GM19240 (cell line): Measurements from ENCODE around the gene SSH2.
"Not testable (repeated sequence)": the region's sequence is repeated elsewhere in the genome, so short reads cannot be mapped to it uniquely, and the experiment has no call there.

Experiments used
- DNase-seq: peaks from one replicate; pipeline ENCODE4 v3.0.0; 2011; ENCODE audit warnings: low spot score; ENCODE audit not compliant: insufficient read length

Gene SSH2

GRCh38 chr17:29881256-29881655 lies 48.8 kb downstream of the SSH2 start:
- DNase-seq, result no peak

GRCh38 chr17:29880031-29880430 lies 50.0 kb downstream of the SSH2 start:
- no peak for DNase-seq

GRCh38 chr17:29874931-29875596 lies 55.0 kb downstream of the SSH2 start:
- no peak for DNase-seq

- DNase-seq, result not testable (repeated sequence)
Observed at GRCh38 chr17:29874358-29874757, 55.7 kb downstream of the SSH2 start.

DNA sequence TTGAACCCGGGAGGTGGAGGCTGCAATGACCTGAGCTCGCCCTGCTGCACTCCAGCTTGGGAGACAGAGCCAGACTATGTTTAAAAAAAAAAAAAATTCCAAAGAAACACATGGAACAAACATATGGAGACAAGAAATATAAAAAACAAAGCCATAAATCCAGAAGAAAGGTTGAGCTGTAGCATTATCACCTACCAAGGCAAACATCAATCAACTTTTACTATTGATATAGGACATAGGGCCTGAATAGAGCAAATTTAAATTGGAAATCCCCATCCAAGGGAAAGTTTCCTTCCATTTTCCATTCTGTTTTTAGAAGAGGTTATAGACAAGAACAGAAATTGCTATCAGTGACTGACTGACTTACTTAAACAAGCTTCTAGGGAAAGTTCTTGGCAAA lies 56.6 kb downstream of the SSH2 start:
- DNase-seq, result no peak

DNA sequence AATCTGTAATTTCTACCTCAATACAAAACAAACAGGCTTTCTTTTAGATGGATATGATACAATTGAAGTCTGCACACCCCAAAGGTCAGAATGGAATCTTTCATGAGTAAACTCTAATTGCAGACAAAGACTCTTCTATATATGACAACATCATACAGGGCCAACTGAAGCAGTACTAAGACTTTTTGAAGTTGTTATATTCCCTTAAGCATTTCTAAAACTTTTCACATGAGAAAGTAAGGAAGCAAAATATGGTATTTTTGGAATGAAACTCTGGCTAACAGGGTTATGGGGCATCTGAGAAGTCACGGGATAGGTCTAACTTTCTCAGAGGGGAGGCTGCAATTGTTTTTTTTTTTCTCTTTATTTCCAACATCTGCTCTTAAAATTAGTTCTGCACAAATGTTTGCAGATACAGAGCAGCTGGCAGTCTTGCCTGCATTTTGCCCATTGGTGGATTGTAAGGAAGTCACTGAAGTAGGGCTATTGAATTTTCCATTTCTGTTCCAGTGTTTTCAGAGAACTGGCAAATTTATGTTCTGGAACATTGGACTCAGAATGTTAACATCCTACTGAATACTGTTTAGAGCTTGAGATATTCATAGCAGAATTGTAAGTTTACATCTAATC lies 59.1 kb downstream of the SSH2 start:
- no peak for DNase-seq

DNA sequence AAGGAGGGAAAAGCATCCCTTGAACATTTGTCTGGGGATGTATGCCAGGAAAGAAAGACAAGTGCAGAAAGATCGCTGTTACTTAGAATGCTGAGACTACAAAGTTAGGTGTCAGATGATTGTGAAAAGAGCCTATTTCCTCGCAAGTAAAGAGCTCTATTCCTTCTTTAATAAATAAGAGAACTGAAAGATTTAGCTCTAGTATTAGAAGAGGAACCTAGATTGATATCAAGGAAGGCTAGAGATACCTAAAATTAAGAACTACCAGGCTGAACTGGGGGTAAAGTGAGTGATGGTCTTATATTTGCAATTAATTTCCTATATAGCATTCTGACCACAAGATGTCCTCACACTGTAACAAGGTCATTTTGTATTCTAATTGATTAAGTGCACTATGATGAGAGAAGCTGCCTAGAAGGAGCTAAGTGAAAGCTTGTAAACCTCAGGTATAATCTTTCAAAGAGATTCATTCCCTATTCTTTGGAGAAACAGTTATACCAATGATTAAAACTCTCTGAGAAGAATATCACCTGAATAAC lies 62.3 kb downstream of the SSH2 start:
- no peak for DNase-seq

DNA sequence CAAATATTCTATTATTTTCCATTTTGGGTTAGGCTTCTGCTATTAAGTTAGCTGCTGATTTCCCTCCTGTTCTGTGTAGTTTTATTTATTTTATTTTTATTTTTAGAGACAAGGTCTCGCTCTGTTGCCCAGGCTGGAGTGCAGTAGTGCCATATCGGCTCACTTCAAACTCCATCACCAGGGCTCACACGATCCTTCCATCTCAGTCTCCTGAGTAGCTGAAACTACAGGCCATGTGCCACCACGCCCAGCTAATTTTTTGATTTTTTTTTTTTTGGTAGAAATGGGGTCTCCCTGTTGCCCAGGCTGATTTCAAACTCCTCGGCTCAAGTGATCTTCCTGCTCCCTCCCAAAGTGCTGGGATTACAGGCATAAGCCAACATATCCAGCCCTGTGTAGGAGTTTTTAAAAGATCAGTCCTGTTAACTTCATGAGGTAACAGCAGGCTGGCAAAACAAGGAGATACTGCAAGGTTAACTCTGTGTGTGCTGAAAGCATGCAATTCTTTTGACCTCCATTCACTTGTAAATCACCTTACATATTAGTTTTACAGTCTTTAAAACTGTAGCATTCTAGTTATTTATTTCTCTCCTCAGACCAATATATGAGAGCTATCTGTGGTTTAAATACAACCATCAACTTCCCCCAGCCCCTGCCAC lies 63.2 kb downstream of the SSH2 start:
- DNase-seq, result no peak

DNA sequence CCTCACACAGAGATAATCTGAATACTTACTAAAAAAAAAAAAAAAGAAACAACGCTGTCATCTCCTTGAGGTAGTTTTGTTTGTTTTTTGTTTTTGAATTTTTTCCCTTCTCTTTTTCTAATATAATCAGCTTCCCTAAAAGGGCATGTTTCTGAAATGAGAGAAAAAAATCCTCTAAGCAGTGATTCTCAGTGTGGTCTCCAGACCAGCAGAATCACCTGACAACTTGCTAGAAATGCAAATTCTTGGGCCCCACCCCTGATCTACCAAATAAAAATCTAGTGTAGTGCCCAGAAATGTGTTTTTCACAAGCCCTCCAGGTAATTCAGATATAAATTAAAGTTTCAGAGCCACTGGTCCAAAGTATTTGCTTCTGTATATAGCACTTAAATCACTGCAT lies 65.4 kb downstream of the SSH2 start:
- no peak for DNase-seq

GRCh38 chr17:29864123-29864522 lies 65.9 kb downstream of the SSH2 start:
- DNase-seq, result not testable (repeated sequence)

- no peak for DNase-seq
Observed at GRCh38 chr17:29862951-29863350, 67.1 kb downstream of the SSH2 start.

- DNase-seq, result no peak
Observed at GRCh38 chr17:29862127-29862526, 67.9 kb downstream of the SSH2 start.

GRCh38 chr17:29859445-29859844 lies 70.6 kb downstream of the SSH2 start:
- not testable (repeated sequence) for DNase-seq

GRCh38 chr17:29857823-29858222 lies 72.2 kb downstream of the SSH2 start:
- no peak for DNase-seq

- not testable (repeated sequence) for DNase-seq
Observed at GRCh38 chr17:29857105-29857504, 72.9 kb downstream of the SSH2 start.

DNA sequence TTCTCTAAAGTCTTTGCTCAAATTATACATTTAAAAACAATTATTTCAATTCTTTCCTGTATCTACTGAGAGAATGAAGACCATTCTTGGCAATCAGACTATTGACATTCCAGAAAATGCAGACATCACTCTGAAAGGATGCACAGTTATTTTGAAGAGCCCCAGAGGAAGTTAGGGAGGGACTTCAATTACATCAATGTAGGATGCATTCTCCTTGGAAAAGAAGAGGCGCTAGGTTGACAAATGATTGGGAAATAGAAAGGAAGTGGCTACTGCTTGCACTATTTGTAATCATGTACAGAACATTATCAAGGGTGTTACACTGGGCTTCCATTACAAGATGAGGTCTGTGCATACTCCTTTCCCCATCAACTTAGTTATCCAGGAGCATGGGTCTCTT lies 74.3 kb downstream of the SSH2 start:
- no peak for DNase-seq

GRCh38 chr17:29848737-29849136 lies 81.3 kb downstream of the SSH2 start:
- no peak for DNase-seq

DNA sequence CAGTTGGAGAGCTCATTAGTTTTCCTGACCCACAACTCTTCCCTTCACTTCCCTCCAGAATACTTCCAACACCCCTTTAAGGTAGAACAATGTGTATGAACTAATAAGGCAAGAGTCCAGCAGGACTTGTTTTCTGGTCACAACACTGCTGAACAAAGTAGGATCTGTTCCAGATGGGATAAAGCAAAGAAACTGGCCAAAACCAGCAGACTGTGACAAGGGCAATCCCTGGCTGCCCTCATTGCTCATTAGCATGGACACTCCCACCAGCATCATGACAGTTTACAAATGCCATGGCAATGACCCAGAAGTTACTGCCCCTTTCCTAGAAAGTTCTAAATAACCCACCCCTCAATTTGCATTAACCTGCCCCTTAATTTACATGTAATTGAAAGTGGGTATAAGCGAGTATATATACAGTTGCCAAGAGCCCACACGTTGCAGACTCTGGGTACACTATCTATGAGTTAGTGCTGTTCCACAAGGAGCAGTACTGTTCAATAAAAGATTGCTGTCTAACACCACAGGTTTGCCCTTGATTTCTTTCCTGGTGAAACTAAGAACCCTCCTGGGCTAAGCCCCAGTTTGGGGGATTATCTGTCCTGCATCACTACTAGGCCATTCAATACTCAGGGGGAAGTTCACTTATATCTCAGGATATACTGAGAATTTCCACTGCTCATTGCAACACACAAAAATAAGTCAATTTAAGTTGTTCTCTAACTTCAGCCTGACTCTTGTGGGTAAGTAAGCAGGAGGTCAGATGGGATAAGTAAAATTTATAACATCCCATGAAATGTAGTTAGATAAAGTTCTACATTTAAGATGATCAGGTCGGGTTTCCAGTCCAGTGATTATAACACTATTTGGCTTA lies 82.3 kb downstream of the SSH2 start:
- DNase-seq, result no peak

DNA sequence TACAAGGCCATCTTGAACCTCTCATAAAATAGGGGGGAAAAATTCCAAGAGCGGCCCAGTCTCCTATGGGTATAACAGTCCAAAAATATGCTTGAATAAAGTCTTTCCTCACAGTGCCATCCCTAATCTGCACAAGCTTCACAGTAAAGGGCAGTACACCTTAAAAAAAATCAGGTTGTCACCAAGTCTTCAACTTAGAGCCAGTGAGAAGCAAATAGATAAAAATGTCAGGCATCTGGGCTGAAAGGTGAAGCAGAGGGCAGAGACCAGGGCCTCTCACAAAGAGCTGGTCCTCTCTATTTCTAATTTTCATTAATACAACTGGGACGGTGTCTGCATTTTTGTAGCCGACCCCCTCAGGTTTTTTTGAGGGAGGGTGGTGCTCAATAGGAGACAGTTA lies 82.9 kb downstream of the SSH2 start:
- DNase-seq, result no peak

DNA sequence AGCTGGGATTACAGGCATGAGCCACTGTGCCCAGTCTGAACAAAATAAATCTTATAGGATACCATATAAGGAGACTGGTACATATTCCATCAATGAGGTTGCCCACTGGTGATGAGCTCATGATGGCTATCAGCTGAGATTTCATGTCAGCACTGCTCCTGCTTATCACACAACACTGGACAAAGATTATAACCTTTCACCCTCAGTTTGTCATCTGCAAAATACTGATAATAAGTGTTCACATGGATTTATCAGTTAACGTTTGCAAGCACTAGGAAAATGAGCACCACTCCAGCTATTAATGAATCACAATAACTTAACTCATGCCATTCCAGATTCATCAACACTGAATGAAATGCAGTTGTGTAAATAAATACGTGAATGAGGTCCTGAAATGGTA lies 83.7 kb downstream of the SSH2 start:
- no peak for DNase-seq

DNA sequence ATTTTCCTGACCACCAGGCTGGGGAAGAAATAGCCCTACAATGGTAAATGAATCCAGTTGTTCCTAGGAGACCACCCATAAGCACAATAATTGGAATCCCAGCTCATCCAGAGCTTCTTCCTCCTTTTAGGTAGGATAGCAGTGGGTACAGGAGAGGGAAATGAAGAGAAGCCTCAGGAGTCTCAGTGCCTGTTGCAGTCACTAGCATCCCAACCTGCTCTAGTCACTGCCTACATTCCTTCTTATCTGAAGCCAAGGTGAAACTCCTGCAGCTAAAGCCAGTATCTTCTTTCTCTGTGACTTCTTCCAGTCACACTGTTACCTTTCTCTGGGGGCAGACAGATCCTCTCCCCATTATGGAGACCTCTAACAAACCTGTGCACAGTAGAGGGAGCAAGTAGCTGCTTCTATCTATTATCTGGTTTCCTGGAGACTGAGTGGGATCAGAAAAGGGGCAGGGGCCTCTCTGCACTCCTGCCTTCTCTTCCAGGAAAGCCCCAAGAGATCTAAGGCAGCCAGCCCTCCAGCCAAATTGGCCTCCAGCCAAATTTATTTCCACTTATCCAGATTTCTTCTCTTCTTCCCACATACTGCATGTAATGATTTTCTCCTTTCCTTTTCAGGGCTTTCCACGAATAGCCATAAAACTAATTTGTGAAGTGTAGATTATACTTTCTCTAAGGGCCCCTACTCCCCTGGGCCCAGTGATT lies 85.5 kb downstream of the SSH2 start:
- no peak for DNase-seq
